Esophagus squamous epithelium (tissue), 5 donors: ENCODE results near the gene MTERF2. TPM values are rescaled to one million over a fixed set of nuclear protein-coding genes. Genes with fewer than 3 reads are reported as not detected.

Source experiments
- DNase-seq: peaks from one replicate; lab custom pipeline; 2025; lab: John Stamatoyannopoulos, UW
- H3K27ac ChIP-seq, 4 donors: fragments of 200-600 bp; sonication (generic); one replicate each; pipeline ENCODE4 v1.5.1; 2016 to 2019; ENCODE audit warnings: mild to moderate bottlenecking in 1 of 4
- H3K27me3 ChIP-seq, 4 donors: fragments of 200-600 bp; sonication (generic); 1 replicate in 3 of 4; 2 replicates in 1 of 4; pipeline versions ENCODE4 v1.5.1 to v1.6.0; 2017 to 2021; ENCODE audit warnings: antibody characterized with exemption in 1 of 4
- H3K36me3 ChIP-seq, 3 donors: fragments of 200-600 bp; sonication (generic); one replicate each; pipeline ENCODE4 v1.5.1; 2016 to 2019
- H3K4me1 ChIP-seq, 3 donors: fragments of 200-600 bp; sonication (generic); one replicate each; pipeline ENCODE4 v1.5.1; 2017 to 2019
- H3K4me3 ChIP-seq, 4 donors: fragments of 200-600 bp; sonication (generic); 1 replicate in 3 of 4; 2 replicates in 1 of 4; pipeline ENCODE4 v1.5.1; 2016 to 2019; ENCODE audit warnings: mild to moderate bottlenecking in 2 of 4, moderate library complexity in 1 of 4
- H3K9me3 ChIP-seq, 3 donors: fragments of 200-600 bp; sonication (generic); one replicate each; pipeline ENCODE4 v1.5.1; 2016 to 2019
- POLR2A ChIP-seq, 4 donors: fragments of 450-650 bp; IDR thresholded peaks; one replicate each; pipeline ENCODE4 v1.6.1; 2017; ENCODE audit warnings: antibody characterized with exemption in 4 of 4, mild to moderate bottlenecking in 4 of 4, moderate library complexity in 3 of 4
- WGBS, 2 donors: methylation state at CpG; one replicate each; pipeline ENCODE4 v1.1.5; 2018; 5-methylcytosine and 5-hydroxymethylcytosine counted together
- intact Hi-C: fragments of 100-400 bp; cut with DNase I; formaldehyde crosslinking; loops from one replicate; pipeline ENCODE4 v1.15.0; 2022
- total RNA-seq, 4 donors: library from RNA; depleted of rRNA; stranded (reverse); fragments of >200 nt; gene quantifications; one replicate each; pipeline ENCODE4 v1.1.0, GENCODE V29; 2016
- TF ChIP-seq, protein P1 (sequence below), 6 experiments: fragments of 450-650 bp in 4 of 6; fragments of 200-600 bp in 2 of 6; sonication (generic) in 2 of 6; IDR thresholded peaks; one replicate each; pipeline ENCODE4 v1.5.1; 2016 to 2019; ENCODE audit warnings: antibody characterized with exemption in 6 of 6, mild to moderate bottlenecking in 4 of 6, moderate library complexity in 4 of 6
- donor health status: DM: yes; HTN: yes; CAD: no.

Gene MTERF2, protein sequence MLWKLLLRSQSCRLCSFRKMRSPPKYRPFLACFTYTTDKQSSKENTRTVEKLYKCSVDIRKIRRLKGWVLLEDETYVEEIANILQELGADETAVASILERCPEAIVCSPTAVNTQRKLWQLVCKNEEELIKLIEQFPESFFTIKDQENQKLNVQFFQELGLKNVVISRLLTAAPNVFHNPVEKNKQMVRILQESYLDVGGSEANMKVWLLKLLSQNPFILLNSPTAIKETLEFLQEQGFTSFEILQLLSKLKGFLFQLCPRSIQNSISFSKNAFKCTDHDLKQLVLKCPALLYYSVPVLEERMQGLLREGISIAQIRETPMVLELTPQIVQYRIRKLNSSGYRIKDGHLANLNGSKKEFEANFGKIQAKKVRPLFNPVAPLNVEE
- 1 to 10 TPM; 2.7 to 9.5 (median 4.2) TPM for total RNA-seq

DNA sequence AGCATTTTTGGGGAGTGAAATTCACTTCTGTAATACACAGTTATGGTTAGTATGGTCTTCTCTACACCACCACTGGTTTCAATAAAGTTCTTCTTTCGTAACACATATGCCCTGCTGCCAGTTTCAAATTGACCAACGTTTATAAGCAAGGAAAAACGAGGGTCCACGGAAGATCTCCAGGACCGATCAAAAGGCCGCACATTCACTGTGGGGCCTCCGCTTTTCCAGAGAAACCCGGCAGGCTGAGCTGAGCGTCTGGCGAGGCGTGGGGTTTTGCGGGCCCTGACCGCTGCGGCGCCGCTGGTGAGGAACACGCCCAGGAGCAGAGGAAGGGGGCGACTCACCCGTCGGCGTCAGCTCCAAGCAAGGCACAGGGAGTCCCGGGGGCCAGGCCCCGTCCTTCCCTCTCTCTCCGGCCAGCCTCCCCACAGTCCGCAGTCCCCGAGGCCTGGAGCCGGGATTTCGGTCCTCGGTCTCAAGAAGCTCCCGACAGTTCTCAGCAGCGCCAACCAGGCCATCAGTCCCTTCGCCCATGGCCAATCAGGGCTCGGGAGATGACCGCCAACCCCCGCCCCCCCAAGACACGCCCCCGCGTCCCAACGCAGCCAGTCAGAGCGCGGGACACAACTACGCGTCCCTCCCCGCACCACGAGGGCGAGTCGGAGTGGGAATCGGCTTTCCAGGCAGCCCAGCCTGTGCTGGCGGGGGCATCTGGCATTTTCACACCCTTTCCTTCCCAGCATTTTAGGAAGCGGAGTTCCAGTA is at the start of gene MTERF2:
Gene MTERF2, minus strand, starts transcription at position 522 of the 765 bp plus-strand sequence. CDS start 8,432 bp downstream, outside the sequence.
- Histone ChIP-seq H3K9me3 (no peaks in the 10 kb centered on the region), H3K36me3 (peaks cover 0 to 15% (median 0%) of the 10 kb centered on the region in 3 donors), H3K27me3 (no peaks in the 10 kb centered on the region), H3K4me3 (peak within 1 kb of the TSS; percentile 64 to 92 (median 77)), H3K4me1 (peaks cover 0 to 43% (median 11%) of the 10 kb centered on the region in 3 donors), H3K27ac (peak within 1 kb of the TSS; percentile 81 to 96 (median 94))
- intact Hi-C loops, result no loop called here
- TF ChIP-seq POLR2A (IDR thresholded peaks at IDR 0.05), result peak in 3 of 4 donors; percentile 33 to 65 (median 59)
- TF ChIP-seq, protein P1, sequence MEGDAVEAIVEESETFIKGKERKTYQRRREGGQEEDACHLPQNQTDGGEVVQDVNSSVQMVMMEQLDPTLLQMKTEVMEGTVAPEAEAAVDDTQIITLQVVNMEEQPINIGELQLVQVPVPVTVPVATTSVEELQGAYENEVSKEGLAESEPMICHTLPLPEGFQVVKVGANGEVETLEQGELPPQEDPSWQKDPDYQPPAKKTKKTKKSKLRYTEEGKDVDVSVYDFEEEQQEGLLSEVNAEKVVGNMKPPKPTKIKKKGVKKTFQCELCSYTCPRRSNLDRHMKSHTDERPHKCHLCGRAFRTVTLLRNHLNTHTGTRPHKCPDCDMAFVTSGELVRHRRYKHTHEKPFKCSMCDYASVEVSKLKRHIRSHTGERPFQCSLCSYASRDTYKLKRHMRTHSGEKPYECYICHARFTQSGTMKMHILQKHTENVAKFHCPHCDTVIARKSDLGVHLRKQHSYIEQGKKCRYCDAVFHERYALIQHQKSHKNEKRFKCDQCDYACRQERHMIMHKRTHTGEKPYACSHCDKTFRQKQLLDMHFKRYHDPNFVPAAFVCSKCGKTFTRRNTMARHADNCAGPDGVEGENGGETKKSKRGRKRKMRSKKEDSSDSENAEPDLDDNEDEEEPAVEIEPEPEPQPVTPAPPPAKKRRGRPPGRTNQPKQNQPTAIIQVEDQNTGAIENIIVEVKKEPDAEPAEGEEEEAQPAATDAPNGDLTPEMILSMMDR (IDR thresholded peaks at IDR 0.05), result no peak
- DNase-seq, result peak; percentile 54
- WGBS, 2 donors, result 0 to 1% methylated on average over 7 to 25 of the region's 50 CpGs

DNA sequence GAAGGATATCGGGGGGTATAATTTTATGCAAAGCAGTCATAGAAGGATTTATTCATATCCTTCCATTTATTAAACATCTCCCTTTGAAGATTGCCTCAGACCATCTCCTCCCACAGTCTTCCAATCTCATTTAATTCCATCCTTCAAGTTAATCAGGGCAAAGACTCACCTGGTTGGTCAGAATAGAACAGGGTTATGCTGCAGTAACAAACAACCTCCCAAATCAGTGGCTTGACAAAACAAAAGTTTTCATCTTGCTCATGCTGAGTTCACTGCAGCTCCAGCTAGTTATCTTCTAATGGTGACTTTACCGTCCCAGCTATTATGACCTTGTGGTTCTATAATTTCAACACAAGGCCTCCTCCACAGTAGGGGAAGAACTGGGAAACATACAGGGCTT is 48.8 kb upstream of the MTERF2 start:
- Histone ChIP-seq H3K27ac (no peak overlapping the region), H3K27me3 (no peaks in the 10 kb centered on the region), H3K36me3 (no peaks in the 10 kb centered on the region), H3K9me3 (no peaks in the 10 kb centered on the region), H3K4me3 (no peak overlapping the region), H3K4me1 (peaks cover 0 to 2% (median 0%) of the 10 kb centered on the region in 3 donors)
- DNase-seq, result no peak
- intact Hi-C loops, result no loop called here
- 90 to 95% methylated on average over 2 of the region's 2 CpGs for WGBS, 2 donors
- TF ChIP-seq POLR2A (IDR thresholded peaks at IDR 0.05), result no peak
- TF ChIP-seq, protein P1 (IDR thresholded peaks at IDR 0.05), result no peak

DNA sequence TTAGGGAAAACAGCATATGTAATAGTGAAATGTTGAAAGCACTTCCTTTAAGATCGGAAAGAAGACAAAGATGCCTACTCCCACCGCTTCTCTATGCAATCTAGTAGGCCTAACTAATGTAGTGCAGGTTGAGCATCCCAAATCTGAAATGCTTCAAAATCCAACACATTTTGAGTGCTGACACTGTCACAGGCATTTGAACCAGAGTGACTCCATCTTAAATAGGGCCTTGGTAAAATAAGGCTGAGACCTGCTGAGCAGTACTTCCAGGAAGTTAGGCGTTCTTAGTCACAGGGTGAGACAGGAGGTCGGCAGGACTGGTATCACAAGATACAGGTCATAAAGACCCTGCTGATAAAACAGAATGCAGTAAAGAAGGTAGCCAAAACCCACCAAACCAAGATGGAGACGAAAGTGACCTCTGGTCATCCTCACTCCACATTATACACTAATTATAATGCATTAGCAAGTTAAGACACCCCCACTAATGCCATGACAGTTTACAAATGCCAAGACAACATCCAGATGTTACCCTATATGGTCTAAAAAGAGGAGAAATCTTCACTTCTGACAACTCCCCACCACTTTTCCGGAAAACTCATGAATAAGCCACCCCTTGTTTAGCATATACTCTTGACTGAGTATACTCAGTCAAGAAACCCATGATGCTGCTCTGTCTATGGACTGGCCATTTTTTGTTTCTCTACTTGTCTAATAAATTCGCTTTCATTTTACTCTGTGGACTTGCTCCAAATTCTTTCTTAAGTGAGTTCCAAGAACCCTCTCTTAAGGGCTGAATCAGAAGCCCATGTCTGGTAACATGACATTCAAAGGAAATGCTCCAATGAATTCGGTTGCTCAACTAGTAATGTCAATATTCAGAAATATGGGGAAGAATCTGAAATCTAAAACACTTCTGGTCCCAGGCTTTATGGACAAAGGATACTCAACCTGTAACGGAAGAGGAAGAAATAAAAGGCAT is 47.1 kb upstream of the MTERF2 start:
- H3K36me3 ChIP-seq, result no peaks in the 10 kb centered on the region
- no peak for DNase-seq
- TF ChIP-seq POLR2A (IDR thresholded peaks at IDR 0.05), result no peak
- TF ChIP-seq, protein P1 (IDR thresholded peaks at IDR 0.05), result no peak
- no peak overlapping the region for H3K27ac ChIP-seq
- H3K9me3 ChIP-seq, result no peaks in the 10 kb centered on the region
- intact Hi-C loops, result no loop called here
- H3K4me3 ChIP-seq, result no peak overlapping the region
- peaks cover 0 to 19% (median 0%) of the 10 kb centered on the region in 3 donors for H3K4me1 ChIP-seq
- H3K27me3 ChIP-seq, result no peaks in the 10 kb centered on the region
- WGBS, 2 donors, result 70 to 94% methylated on average over 9 of the region's 9 CpGs

DNA sequence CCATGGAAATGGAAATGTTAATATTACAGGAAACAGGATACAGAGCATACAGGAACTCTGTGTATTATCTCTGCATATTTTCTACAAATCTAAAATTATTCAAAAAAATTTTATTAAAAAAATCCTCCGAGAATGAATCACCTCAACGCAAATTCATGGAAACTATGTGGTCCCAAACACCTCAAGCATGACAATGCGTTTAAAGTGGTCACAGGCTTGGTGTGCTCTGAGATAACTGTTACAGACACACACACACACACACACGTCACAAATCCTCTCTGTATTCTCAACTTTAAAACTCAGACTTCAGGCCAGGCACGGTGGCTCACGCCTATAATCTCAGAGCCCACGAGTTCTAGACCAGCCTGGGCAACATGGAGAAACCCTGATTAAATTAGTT is 45.3 kb upstream of the MTERF2 start:
- TF ChIP-seq, protein P1 (IDR thresholded peaks at IDR 0.05), result no peak
- WGBS, 2 donors, result 78 to 83% methylated on average over 6 to 7 of the region's 7 CpGs
- intact Hi-C loops, result no loop called here

More for the DNA sequence above, 45.3 kb upstream of the MTERF2 start:
- no peaks in the 10 kb centered on the region for H3K36me3 ChIP-seq
- peaks cover under 1 to 36% (median 10%) of the 10 kb centered on the region in 3 donors for H3K4me1 ChIP-seq
- no peak overlapping the region for H3K4me3 ChIP-seq
- H3K9me3 ChIP-seq, result no peaks in the 10 kb centered on the region
- no peak for DNase-seq
- no peaks in the 10 kb centered on the region for H3K27me3 ChIP-seq
- H3K27ac ChIP-seq, result no peak overlapping the region
